Measurements from ENCODE around the gene WEE2.
"Not testable (repeated sequence)": the region's sequence is repeated elsewhere in the genome, so short reads cannot be mapped to it uniquely, and the experiment has no call there.

WEE2 gene

GRCh38 chr7:141679014-141679413 lies 29.1 kb upstream of the WEE2 start:
- Mint-ChIP-seq H3K9me3 (peaks cover 3% of the 10 kb centered on the region), H3K4me1 (ENCODE audit: low read depth) (peaks cover 51% of the 10 kb centered on the region), H3K27ac (peak overlapping the region; percentile 49), H3K36me3 (ENCODE audit: low read depth) (peaks cover 47% of the 10 kb centered on the region), H3K27me3 (ENCODE audit: low read depth) (no peaks in the 10 kb centered on the region), H3K4me3 (peak overlapping the region; percentile 16)

- no peak overlapping the region for H3K4me3 Mint-ChIP-seq
- H3K9me3 Mint-ChIP-seq: no peaks in the 10 kb centered on the region
- peaks cover 50% of the 10 kb centered on the region for H3K36me3 Mint-ChIP-seq (ENCODE audit: low read depth)
- no peak overlapping the region for H3K27ac Mint-ChIP-seq
- H3K4me1 Mint-ChIP-seq (ENCODE audit: low read depth): peaks cover 15% of the 10 kb centered on the region
- H3K27me3 Mint-ChIP-seq (ENCODE audit: low read depth): no peaks in the 10 kb centered on the region
Observed at GRCh38 chr7:141685285-141686023, 22.7 kb upstream of the WEE2 start.

- Mint-ChIP-seq H3K4me1 (ENCODE audit: low read depth) (peaks cover 15% of the 10 kb centered on the region), H3K27ac (no peak overlapping the region), H3K27me3 (ENCODE audit: low read depth) (no peaks in the 10 kb centered on the region), H3K36me3 (ENCODE audit: low read depth) (peaks cover 45% of the 10 kb centered on the region), H3K9me3 (no peaks in the 10 kb centered on the region), H3K4me3 (no peak overlapping the region)
Observed at GRCh38 chr7:141686074-141686473, 22.1 kb upstream of the WEE2 start.

GRCh38 chr7:141686670-141687069 lies 21.5 kb upstream of the WEE2 start:
- Mint-ChIP-seq H3K27ac (peak overlapping the region; percentile 8), H3K36me3 (ENCODE audit: low read depth) (peaks cover 39% of the 10 kb centered on the region), H3K9me3 (no peaks in the 10 kb centered on the region), H3K4me3 (no peak overlapping the region), H3K27me3 (ENCODE audit: low read depth) (no peaks in the 10 kb centered on the region), H3K4me1 (ENCODE audit: low read depth) (peaks cover 12% of the 10 kb centered on the region)

GRCh38 chr7:141688043-141688442 lies 20.1 kb upstream of the WEE2 start:
- Mint-ChIP-seq H3K36me3 (ENCODE audit: low read depth) (peaks cover 29% of the 10 kb centered on the region), H3K9me3 (no peaks in the 10 kb centered on the region), H3K4me3 (no peak overlapping the region), H3K27ac (no peak overlapping the region), H3K27me3 (ENCODE audit: low read depth) (no peaks in the 10 kb centered on the region), H3K4me1 (ENCODE audit: low read depth) (peaks cover 10% of the 10 kb centered on the region)

GRCh38 chr7:141689072-141689825 lies 18.9 kb upstream of the WEE2 start:
- H3K4me1 Mint-ChIP-seq (ENCODE audit: low read depth); H3K27me3 Mint-ChIP-seq (ENCODE audit: low read depth); H3K9me3 Mint-ChIP-seq; H3K4me3 Mint-ChIP-seq; H3K27ac Mint-ChIP-seq: not testable (repeated sequence)
- H3K36me3 Mint-ChIP-seq (ENCODE audit: low read depth): peaks cover 27% of the 10 kb centered on the region

- H3K4me3 Mint-ChIP-seq: no peak overlapping the region
- peaks cover 9% of the 10 kb centered on the region for H3K4me1 Mint-ChIP-seq (ENCODE audit: low read depth)
- H3K27ac Mint-ChIP-seq: no peak overlapping the region
Observed at GRCh38 chr7:141691540-141691939, 16.6 kb upstream of the WEE2 start.

GRCh38 chr7:141691961-141692360 lies 16.2 kb upstream of the WEE2 start:
- Mint-ChIP-seq H3K9me3 (no peaks in the 10 kb centered on the region), H3K27me3 (ENCODE audit: low read depth) (no peaks in the 10 kb centered on the region), H3K4me3 (no peak overlapping the region), H3K4me1 (ENCODE audit: low read depth) (peaks cover 13% of the 10 kb centered on the region), H3K36me3 (ENCODE audit: low read depth) (peaks cover 17% of the 10 kb centered on the region), H3K27ac (no peak overlapping the region)

More at GRCh38 chr7:141691540-141691939, 16.6 kb upstream of the WEE2 start:
- H3K36me3 Mint-ChIP-seq (ENCODE audit: low read depth): peaks cover 19% of the 10 kb centered on the region
- no peaks in the 10 kb centered on the region for H3K9me3 Mint-ChIP-seq
- H3K27me3 Mint-ChIP-seq (ENCODE audit: low read depth): no peaks in the 10 kb centered on the region

GRCh38 chr7:141693082-141693481 lies 15.1 kb upstream of the WEE2 start:
- no peak overlapping the region for H3K27ac Mint-ChIP-seq
- peaks cover 19% of the 10 kb centered on the region for H3K36me3 Mint-ChIP-seq (ENCODE audit: low read depth)
- H3K4me1 Mint-ChIP-seq (ENCODE audit: low read depth): peaks cover 10% of the 10 kb centered on the region
- H3K9me3 Mint-ChIP-seq: no peaks in the 10 kb centered on the region
- H3K4me3 Mint-ChIP-seq: no peak overlapping the region
- no peaks in the 10 kb centered on the region for H3K27me3 Mint-ChIP-seq (ENCODE audit: low read depth)

- Mint-ChIP-seq H3K9me3 (no peaks in the 10 kb centered on the region), H3K36me3 (ENCODE audit: low read depth) (peaks cover 21% of the 10 kb centered on the region), H3K4me3 (no peak overlapping the region), H3K4me1 (ENCODE audit: low read depth) (peaks cover 28% of the 10 kb centered on the region), H3K27me3 (ENCODE audit: low read depth) (peaks cover 4% of the 10 kb centered on the region), H3K27ac (no peak overlapping the region)
Observed at GRCh38 chr7:141695803-141696289, 12.3 kb upstream of the WEE2 start.

GRCh38 chr7:141696348-141696747 lies 11.8 kb upstream of the WEE2 start:
- H3K27ac Mint-ChIP-seq: no peak overlapping the region
- H3K4me3 Mint-ChIP-seq: no peak overlapping the region

GRCh38 chr7:141697211-141697871 lies 10.8 kb upstream of the WEE2 start:
- H3K9me3 Mint-ChIP-seq: no peaks in the 10 kb centered on the region
- peaks cover 21% of the 10 kb centered on the region for H3K36me3 Mint-ChIP-seq (ENCODE audit: low read depth)
- H3K4me1 Mint-ChIP-seq (ENCODE audit: low read depth): peaks cover 30% of the 10 kb centered on the region
- H3K27me3 Mint-ChIP-seq (ENCODE audit: low read depth): peaks cover 6% of the 10 kb centered on the region
- H3K4me3 Mint-ChIP-seq: no peak overlapping the region
- no peak overlapping the region for H3K27ac Mint-ChIP-seq

More at GRCh38 chr7:141696348-141696747, 11.8 kb upstream of the WEE2 start:
- peaks cover 21% of the 10 kb centered on the region for H3K36me3 Mint-ChIP-seq (ENCODE audit: low read depth)
- H3K4me1 Mint-ChIP-seq (ENCODE audit: low read depth): peaks cover 30% of the 10 kb centered on the region
- peaks cover 5% of the 10 kb centered on the region for H3K27me3 Mint-ChIP-seq (ENCODE audit: low read depth)
- H3K9me3 Mint-ChIP-seq: no peaks in the 10 kb centered on the region

- Mint-ChIP-seq H3K27ac (no peak overlapping the region), H3K4me1 (ENCODE audit: low read depth) (peaks cover 34% of the 10 kb centered on the region), H3K4me3 (no peak overlapping the region)
Observed at GRCh38 chr7:141698247-141699015, 9.7 kb upstream of the WEE2 start.

GRCh38 chr7:141699860-141700259 lies 8.3 kb upstream of the WEE2 start:
- H3K36me3 Mint-ChIP-seq (ENCODE audit: low read depth): peaks cover 14% of the 10 kb centered on the region
- H3K4me3 Mint-ChIP-seq: peak overlapping the region; percentile 81
- no peaks in the 10 kb centered on the region for H3K9me3 Mint-ChIP-seq
- peaks cover 34% of the 10 kb centered on the region for H3K4me1 Mint-ChIP-seq (ENCODE audit: low read depth)
- no peak overlapping the region for H3K27ac Mint-ChIP-seq
- peaks cover 28% of the 10 kb centered on the region for H3K27me3 Mint-ChIP-seq (ENCODE audit: low read depth)

More at GRCh38 chr7:141698247-141699015, 9.7 kb upstream of the WEE2 start:
- Mint-ChIP-seq H3K36me3 (ENCODE audit: low read depth) (peaks cover 19% of the 10 kb centered on the region), H3K9me3 (no peaks in the 10 kb centered on the region), H3K27me3 (ENCODE audit: low read depth) (peaks cover 17% of the 10 kb centered on the region)

Data from T-helper 1 cell treated with Interleukin-12 subunit alpha and Interleukin-12 subunit beta and Interleukin-4 antibody, amounts not matched to agents 30 μg/mL and 1 μg/mL, for 36 hours (primary cell).